ENCODE measurements around the gene TDRD10.

TDRD10 gene

DNA sequence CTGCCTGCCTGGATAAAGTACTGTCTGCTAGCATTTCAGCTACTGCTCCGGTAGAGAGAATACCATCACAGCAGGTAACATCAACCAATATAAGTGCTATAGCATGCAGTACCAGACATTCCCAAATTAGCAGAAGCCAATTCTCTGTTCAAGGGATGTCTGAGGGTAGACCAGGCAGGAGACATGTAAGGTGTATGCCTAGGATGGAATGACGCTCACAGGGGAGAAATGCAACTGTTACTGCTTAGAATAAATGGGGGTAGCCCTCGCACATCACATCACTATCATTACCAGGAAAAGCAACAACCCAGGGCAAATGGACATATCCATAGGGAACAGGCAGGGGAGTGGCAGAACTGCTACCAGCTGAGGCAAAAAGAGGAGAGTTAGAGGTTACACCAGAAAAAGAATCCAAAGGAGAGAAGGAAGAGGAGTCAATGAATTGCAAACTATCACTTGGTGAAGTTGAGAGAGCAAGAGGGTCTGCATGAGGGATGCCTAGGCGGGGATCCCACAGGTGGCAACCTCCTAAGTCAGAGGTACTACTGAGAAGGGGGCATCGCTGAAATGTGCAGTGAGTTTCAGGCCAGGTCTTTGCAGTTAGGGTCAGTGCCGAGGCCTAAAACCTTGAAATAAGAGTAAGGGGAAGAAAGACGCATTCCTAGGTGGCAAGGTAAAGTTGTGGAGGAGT is 55.4 kb downstream of the TDRD10 start:
- no peak for DNase-seq
- H3K4me3 ChIP-seq (ENCODE audit: low read depth, low read length), result peak overlapping the region; percentile 87
- TF ChIP-seq, protein P1, sequence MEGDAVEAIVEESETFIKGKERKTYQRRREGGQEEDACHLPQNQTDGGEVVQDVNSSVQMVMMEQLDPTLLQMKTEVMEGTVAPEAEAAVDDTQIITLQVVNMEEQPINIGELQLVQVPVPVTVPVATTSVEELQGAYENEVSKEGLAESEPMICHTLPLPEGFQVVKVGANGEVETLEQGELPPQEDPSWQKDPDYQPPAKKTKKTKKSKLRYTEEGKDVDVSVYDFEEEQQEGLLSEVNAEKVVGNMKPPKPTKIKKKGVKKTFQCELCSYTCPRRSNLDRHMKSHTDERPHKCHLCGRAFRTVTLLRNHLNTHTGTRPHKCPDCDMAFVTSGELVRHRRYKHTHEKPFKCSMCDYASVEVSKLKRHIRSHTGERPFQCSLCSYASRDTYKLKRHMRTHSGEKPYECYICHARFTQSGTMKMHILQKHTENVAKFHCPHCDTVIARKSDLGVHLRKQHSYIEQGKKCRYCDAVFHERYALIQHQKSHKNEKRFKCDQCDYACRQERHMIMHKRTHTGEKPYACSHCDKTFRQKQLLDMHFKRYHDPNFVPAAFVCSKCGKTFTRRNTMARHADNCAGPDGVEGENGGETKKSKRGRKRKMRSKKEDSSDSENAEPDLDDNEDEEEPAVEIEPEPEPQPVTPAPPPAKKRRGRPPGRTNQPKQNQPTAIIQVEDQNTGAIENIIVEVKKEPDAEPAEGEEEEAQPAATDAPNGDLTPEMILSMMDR (IDR thresholded peaks at IDR 0.05; ENCODE audit: low read depth, low read length), result no peak
- peaks cover 33% of the 10 kb centered on the region for H3K36me3 ChIP-seq
- H3K27me3 ChIP-seq, result no peaks in the 10 kb centered on the region
- peaks cover 2% of the 10 kb centered on the region; the same call in 1 of the 2 replicates for H3K4me1 ChIP-seq
- H3K9me3 ChIP-seq, result no peaks in the 10 kb centered on the region

DNA sequence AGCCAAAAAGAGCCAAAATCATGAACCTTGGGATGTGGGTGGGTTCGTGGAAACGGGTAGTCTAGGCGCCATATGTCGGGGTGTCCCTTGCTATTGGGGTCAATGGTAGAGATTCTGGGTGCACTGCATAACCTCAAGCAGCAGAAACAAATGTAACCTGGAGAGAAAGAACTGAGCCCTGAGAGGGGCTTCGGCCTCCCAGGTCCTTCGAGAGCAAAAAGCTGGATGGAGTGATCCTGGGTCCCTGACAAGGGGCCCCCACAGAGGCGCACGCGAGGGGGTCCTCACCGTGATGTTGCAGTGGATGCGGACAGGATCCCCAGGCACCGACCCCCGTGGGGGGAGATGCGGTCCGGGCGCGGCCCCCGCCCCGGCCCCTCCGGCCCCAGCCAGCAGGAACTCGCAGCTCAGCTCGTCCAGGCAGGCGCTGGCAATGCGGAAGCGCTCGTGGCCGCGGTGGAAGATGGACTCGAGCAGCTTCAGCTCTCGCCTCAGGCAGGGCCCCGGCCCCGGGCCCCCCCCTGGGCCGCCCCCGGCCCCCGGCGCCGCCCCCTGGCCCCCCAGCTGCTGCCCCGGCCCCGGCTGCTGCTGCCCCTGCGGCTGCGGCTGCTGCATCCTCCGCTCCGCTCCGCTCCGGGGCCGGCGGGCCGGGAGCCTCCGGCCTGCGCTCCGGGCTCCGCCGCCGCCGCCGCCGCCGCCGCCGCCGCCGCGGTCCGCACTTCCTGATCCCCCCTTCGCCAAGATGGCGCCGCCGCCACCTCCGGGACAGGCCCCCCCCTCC is 56.1 kb downstream of the TDRD10 start, which contains the start of gene UBE2Q1:
UBE2Q1 (minus strand) TSS at position 724 of the 781 bp plus-strand sequence; CDS start at position 615, 109 bp downstream.
- TF ChIP-seq, protein P1 (IDR thresholded peaks at IDR 0.05; ENCODE audit: low read depth, low read length), result no peak
- DNase-seq, result peak; percentile 43
- Histone ChIP-seq H3K27me3 (no peaks in the 10 kb centered on the region), H3K9me3 (no peaks in the 10 kb centered on the region), H3K4me1 (peaks cover 2% of the 10 kb centered on the region; the same call in 1 of the 2 replicates), H3K36me3 (peaks cover 26% of the 10 kb centered on the region), H3K4me3 (ENCODE audit: low read depth, low read length) (peak within 1 kb of the TSS; percentile 87)

DNA sequence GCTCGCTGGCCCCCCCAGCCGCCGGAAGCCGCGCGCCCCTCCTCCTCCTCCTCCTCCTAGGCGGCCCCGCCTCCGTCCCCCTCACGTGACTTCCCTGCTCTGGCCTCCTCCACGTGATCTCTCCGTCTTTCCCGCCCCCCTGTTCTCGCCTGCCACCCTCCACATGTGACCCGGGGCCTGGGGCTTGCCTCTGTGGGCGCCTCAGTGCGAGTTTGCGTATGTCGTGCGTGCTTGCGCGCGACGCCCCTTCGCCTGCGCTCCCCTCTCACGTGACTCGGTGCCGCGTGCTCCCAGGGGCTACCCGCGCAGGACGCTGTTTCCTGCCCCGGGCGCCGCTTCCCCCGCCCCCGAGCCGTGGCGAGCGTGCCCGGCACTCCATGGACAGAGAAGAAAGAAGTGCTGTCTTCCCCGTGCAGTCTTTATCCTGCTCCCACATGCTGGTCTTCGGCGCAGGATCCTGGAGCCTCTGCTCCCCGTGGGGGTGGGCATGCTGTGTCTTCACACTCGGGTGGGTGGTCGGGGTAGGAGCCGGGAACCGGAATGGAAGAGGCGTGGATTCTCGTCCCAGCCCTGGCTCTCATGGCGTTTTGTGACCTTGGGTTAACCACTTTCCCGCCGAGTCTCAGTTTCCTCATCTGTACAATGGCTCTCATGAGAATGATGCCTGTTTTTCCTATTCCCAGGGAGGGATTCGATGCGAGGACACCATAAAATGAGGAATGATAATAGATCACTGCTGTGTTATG is 56.9 kb downstream of the TDRD10 start:
- Histone ChIP-seq H3K27me3 (no peaks in the 10 kb centered on the region), H3K36me3 (peaks cover 18% of the 10 kb centered on the region), H3K4me3 (ENCODE audit: low read depth, low read length) (peak overlapping the region; percentile 68), H3K9me3 (no peaks in the 10 kb centered on the region), H3K4me1 (peaks cover 2% of the 10 kb centered on the region; the same call in 1 of the 2 replicates)
- DNase-seq, result peak; percentile 99
- TF ChIP-seq, protein P1 (IDR thresholded peaks at IDR 0.05; ENCODE audit: low read depth, low read length), result no peak

DNA sequence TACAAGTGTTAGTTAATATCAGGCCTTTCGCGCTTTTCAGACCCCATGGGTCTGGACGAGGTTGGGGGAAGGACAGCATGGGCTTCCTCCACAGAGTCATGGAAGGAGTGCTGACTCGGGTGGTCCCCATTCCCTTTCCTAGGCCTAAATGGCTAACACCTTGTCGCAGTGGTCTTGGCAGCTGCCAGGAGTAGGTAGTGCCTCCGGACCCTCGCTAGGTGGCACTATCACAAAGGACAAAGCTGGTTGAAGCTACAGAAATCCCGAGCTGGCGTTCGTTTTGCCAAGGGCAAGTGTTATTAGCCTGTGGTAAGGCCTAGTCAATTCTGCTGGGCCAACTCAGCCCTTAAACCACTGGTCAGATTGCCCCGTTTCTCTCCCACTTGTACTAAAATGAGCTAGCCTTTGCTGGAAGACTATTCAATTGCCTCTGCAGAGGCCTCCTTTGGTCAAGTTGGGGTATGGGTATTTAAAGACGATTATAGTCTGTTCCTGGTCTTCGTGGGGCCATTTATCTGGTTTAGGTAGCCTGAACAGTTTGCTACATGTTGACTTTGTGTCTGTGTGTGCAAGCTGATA is 57.5 kb downstream of the TDRD10 start:
- TF ChIP-seq, protein P1 (IDR thresholded peaks at IDR 0.05; ENCODE audit: low read depth, low read length), result peak; percentile 95
- H3K36me3 ChIP-seq, result peaks cover 12% of the 10 kb centered on the region
- peak overlapping the region; percentile 68 for H3K4me3 ChIP-seq (ENCODE audit: low read depth, low read length)
- no peaks in the 10 kb centered on the region for H3K27me3 ChIP-seq
- H3K4me1 ChIP-seq, result peaks cover 2% of the 10 kb centered on the region; the same call in 1 of the 2 replicates
- no peaks in the 10 kb centered on the region for H3K9me3 ChIP-seq
- peak; percentile 93 for DNase-seq

DNA sequence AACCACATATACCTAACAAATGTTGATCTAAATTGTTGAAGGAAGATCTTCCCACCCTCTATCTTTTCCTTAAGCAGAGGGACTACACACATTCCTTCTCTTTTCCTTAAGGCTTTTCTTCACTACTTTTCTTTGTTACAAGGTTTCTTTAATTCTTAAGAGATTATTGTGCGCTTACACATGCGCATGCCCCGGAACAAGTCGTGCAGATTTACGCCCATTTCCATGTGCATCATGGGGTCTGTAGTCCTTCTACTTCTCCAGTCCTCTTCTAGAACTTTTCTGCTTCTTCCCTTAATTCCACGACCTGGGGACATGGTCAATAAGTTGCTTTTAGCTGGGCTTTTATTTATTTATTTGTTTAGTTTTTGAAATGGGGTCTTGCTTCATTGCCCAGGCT is 63.9 kb downstream of the TDRD10 start:
- no peak for DNase-seq
- H3K4me3 ChIP-seq (ENCODE audit: low read depth, low read length), result no peak overlapping the region
- no peaks in the 10 kb centered on the region for H3K27me3 ChIP-seq
- H3K9me3 ChIP-seq, result no peaks in the 10 kb centered on the region
- TF ChIP-seq, protein P1 (IDR thresholded peaks at IDR 0.05; ENCODE audit: low read depth, low read length), result no peak
- peaks cover 8% of the 10 kb centered on the region; the same call in 1 of the 2 replicates for H3K36me3 ChIP-seq
- no peaks in the 10 kb centered on the region for H3K4me1 ChIP-seq

Data from BE2C (cell line).